Left ventricle myocardium superior (tissue), 1 donor: ENCODE measurements around the gene MBIP. TPM values are rescaled to one million over a fixed set of nuclear protein-coding genes. Genes with fewer than 3 reads are reported as not detected.
A peak's percentile ranks its signal among the peaks of the same experiment; 100 is the strongest.
"Not testable (repeated sequence)": the region's sequence is repeated elsewhere in the genome, so short reads cannot be mapped to it uniquely, and the experiment has no call there.

Experiments
- ATAC-seq: fragments of 200-7000 bp; cut with Tn5 transposase; one replicate; pipeline ENCODE4 v1.9.1; 2020; ENCODE audit warnings: mild to moderate bottlenecking, moderate library complexity
- DNase-seq: peaks from one replicate; pipeline ENCODE4 v3.0.0-alpha.2; 2020
- intact Hi-C: fragments of 100-400 bp; cut with micrococcal nuclease; formaldehyde crosslinking; loops from one replicate; pipeline ENCODE4 v1.11.0; 2022
- long read RNA-seq: library from polyadenylated mRNA; unstranded; transcript quantifications from one replicate; pipeline ENCODE4 v2.0.0, GENCODE V29; 2021
- total RNA-seq: library from RNA; stranded (reverse); fragmentation: NEBNext Ultra II Directional; extraction: Animal tissue kit (Norgen Biotek cat#: 25700); gene quantifications from one replicate; pipeline ENCODE4 v1.2.1, GENCODE V29; 2021
- donor health status: DM: no; HTN: yes; CAD: no; lungs with severe emphysema.

MBIP gene
- total RNA-seq: 10.1 TPM
- long read RNA-seq, transcript MBIP-203 (9 exons, 1,648 nt): major isoform, 5 of 8 reads
- long read RNA-seq, partial matches to known transcripts: 0 of 8 reads
- long read RNA-seq, other reads (novel, unspliced or antisense): 2 of 8 reads

- DNase-seq (peak; percentile 86), ATAC-seq (peak; percentile 100)
- intact Hi-C loops: no loop called here
These were observed at the start of gene MBIP for GRCh38 chr14:36320200-36320896. Gene MBIP, minus strand, starts transcription at chr14:36320637. Its CDS starts 49 bp downstream, at chr14:36320588.

DNA sequence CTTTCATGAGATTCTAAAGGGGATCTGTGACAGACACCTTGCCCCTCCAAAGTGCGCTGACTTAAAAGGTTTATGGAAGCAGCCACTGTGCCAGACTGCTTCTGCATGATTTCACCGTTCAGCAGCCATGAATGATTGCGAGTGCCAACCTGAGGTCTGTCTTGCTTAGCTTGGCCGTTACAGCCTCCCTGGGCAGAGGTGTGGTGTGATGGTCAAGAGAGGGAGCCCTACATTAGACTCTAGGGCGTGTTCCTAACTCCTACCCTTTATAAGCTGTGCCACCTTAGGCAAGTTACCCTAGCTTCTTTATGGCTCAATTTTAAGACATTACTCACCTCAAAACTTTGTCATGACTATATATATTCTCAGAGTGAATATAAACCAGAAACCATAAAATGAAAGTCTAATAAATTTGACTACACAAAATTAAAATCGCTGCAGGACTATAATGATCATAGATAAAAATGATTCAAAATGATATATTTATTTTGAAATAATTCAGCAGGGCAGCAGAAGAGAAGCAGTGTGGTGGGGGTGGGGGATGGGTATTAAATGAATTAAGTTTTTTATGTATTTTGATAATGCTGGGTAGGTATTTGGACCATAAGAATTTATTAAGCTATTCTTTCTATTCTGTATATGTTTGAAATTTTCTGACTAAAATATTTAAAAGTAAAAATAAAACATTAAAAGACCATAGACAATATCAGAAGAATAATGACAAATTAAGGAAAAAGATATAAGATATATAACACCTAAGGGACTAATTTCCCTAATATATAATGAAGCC, 47.7 kb upstream of the MBIP start:
- ATAC-seq (no peak), DNase-seq (no peak)
- intact Hi-C loops: no loop called here

- intact Hi-C loops: no loop called here
- ATAC-seq (no peak), DNase-seq (no peak)
These were observed 45.3 kb upstream of the MBIP start for GRCh38 chr14:36365766-36366165.

- DNase-seq (no peak), ATAC-seq (no peak)
- intact Hi-C loops: no loop called here
These were observed 43.3 kb upstream of the MBIP start for GRCh38 chr14:36363704-36364103.

DNA sequence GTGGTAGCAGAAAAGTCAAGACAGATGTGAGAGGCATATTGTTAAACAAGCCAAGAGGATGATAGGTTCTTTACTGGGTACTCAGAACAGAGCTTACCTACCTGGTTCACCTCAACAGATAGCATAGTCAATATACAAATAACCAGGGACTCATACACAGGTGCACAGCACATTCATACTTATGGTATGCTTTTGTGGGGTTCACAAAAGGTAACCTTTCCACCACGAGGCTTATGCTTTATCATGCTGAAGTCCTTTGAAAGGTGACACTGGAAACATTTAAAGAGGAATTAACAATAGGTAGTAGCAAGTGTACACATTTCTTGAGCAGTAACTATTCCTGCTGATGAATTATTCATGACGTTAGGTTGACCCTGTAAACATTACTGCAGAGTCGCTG, 42.2 kb upstream of the MBIP start:
- no peak for DNase-seq
- no peak for ATAC-seq
- intact Hi-C loops: no loop called here

DNA sequence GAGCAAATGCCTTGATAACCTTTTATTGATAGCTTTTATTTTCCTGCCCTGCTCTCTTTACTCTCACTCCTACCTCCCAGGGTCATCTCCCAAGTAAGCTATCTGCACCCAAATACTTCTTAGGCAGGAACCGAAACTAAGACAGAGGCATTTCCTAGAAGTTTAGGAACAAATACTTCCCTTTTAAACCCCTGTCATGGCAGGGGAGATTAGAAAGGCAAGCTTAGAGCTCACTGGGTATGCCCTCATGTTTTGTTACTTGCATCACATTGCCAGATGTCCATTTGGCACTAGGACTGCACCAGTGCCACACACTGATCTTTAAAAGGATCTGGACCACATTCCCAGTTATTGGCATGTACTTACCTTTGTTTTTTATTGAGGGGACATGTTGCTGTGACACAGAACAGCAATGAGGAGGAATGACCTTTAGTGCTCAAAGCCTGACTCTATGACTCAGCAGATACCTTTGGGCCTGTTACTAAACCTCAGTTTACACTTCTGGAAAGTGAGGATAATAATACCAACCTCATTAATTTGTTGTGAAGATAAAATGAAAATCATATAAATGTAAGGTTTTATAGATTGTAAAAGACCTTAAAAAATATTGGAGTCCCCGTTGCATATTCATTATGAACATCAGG, 40.9 kb upstream of the MBIP start:
- intact Hi-C loops: no loop called here
- no peak for DNase-seq
- ATAC-seq: peak; percentile 45

GRCh38 chr14:36356862-36357261, 36.4 kb upstream of the MBIP start:
- DNase-seq: no peak
- no peak for ATAC-seq
- intact Hi-C loops: no loop called here

GRCh38 chr14:36346052-36346451, 25.6 kb upstream of the MBIP start:
- no peak for DNase-seq
- intact Hi-C loops: no loop called here
- no peak for ATAC-seq

- intact Hi-C loops: no loop called here
- ATAC-seq: no peak
- no peak for DNase-seq
These were observed 23.8 kb upstream of the MBIP start for GRCh38 chr14:36344211-36344610.

DNA sequence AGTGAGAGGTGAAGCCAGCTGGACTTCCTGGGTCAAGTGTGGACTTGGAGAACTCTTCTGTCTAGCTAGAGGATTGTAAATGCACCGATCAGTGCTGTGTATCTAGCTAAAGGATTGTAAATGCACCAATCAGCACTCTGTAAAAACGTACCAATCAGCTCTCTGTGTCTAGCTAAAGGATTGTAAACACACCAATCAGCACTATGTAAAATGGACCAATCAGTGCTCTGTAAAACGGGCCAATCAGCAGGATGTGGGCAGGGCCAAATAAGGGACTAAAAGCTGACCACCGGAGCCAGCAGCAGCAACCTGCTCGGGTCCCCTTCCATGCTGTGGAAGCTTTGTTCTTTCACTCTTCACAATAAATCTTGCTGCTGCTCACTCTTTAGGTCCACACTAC, 21.4 kb upstream of the MBIP start:
- DNase-seq, intact Hi-C loops, ATAC-seq: not testable (repeated sequence)

- intact Hi-C loops: no loop called here
- ATAC-seq: no peak
- DNase-seq: no peak
These were observed 19.9 kb upstream of the MBIP start for GRCh38 chr14:36340276-36340890.

DNA sequence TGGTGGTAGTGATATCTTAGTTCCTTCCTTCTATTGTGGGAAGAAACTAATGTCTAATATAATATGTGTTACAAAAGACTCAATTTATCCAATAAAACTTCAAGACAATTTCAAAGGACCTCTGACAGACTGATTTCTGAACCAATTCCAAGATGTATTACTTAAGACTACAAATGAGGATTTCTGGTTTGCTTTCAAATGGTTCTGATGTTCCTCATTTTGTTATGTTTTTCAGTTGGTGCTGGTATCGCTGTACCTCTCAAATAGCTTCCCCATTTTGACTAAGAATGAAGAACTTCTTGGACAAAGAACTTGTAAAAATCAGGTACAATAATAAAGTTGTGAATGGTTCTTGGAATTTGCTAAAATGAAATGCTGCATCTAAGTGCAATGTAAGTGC, 19.4 kb upstream of the MBIP start:
- ATAC-seq (no peak), DNase-seq (no peak)
- intact Hi-C loops: no loop called here

DNA sequence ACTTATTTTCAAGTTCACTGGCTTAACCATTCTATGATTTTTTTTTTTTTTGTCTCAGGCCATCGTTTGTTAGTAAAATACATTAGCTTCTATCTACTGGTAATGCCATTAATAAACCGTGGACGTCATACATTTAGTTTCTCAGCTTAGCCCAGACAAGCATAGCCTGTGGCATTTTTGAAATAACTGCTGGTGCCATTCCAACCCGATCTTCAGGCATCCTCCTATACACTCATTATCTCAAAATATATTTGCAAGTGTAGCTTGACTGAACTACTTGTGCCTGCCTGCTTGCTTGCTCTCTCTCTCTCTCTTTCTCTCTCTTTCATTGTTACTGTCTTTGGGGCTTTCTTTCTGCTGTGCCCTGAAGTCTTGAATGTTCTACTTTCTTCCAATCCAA, 12.7 kb upstream of the MBIP start:
- DNase-seq (no peak), ATAC-seq (no peak)
- intact Hi-C loops: no loop called here

- DNase-seq, ATAC-seq, intact Hi-C loops: not testable (repeated sequence)
These were observed 7.1 kb upstream of the MBIP start for GRCh38 chr14:36327573-36327972.

- no peak for ATAC-seq
- no peak for DNase-seq
- intact Hi-C loops: no loop called here
These were observed 5.4 kb upstream of the MBIP start for GRCh38 chr14:36325853-36326252.

GRCh38 chr14:36324897-36325296, 4.5 kb upstream of the MBIP start:
- ATAC-seq (no peak), DNase-seq (no peak)
- intact Hi-C loops: no loop called here

DNA sequence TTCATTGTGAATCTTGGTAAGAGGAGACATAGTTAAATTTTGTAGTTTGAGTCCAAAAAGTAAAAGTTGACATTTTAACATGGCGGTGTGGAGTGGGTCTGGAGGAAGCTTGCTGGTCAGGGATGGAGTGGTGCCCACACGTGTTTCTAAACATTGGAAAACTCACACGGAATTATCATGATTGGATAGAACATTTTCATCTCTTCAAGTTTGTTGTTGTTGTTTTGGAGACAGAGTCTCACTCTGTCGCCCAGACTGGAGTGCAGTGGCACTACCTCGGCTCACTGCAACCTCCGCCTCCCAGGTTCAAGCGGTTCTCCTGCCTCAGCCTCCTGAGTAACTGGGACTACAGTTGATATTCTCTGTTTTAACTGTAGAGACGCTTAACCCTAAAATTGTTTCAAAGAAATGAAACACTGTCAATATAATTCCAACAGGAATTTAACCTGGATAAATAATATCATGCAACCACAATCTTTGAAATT, 502 bp upstream of the MBIP start:
- DNase-seq: no peak
- peak; percentile 5 for ATAC-seq
- intact Hi-C loops: no loop called here

GRCh38 chr14:36319899-36320199, 588 bp downstream of the MBIP start:
- intact Hi-C loops: no loop called here
- DNase-seq: no peak
- ATAC-seq: no peak

DNA sequence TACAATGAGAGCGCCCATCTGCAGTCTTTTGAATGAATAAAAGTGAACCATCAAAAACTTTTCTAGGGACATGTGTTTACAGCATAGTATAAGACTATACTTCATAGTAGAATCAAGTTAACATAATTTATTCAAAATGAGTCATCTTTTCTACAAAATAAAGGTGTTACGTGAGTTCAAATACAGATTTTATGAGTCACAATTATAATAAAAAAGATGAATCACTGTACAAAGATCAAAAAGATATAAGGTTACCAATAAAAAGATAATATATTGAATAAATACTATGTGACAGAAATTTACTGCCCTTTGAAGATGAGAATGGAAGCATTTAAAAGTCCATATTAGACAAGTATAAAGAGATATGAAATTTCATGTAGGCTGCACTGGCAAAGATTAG, 2.8 kb downstream of the MBIP start:
- no peak for ATAC-seq
- intact Hi-C loops: no loop called here
- DNase-seq: no peak

- intact Hi-C loops: no loop called here
- DNase-seq (no peak), ATAC-seq (no peak)
These were observed 4.3 kb downstream of the MBIP start for GRCh38 chr14:36316131-36316530.
